Mesodermal cell (in vitro differentiated cells): ENCODE measurements around the gene SBSN.

ENCODE experiments used
- H3K27ac ChIP-seq: 2 replicates; pipeline ENCODE4 v1.7.0; 2013; ENCODE audit warnings: mild to moderate bottlenecking, low read depth, low read length, moderate library complexity; ENCODE audit not compliant: severe bottlenecking
- H3K36me3 ChIP-seq: 2 replicates; pipeline ENCODE4 v1.7.1; 2013; ENCODE audit warnings: mild to moderate bottlenecking, low read length, moderate library complexity; ENCODE audit not compliant: control insufficient read depth, insufficient read depth
- H3K4me1 ChIP-seq: one replicate; pipeline ENCODE4 v1.7.1; 2013; ENCODE audit warnings: mild to moderate bottlenecking, low read length; ENCODE audit not compliant: insufficient read depth, control insufficient read depth, poor library complexity, severe bottlenecking
- H3K4me3 ChIP-seq: 2 replicates; pipeline ENCODE4 v1.7.0; 2013; ENCODE audit warnings: low read length, control low read depth, mild to moderate bottlenecking; ENCODE audit not compliant: insufficient read depth, poor library complexity, severe bottlenecking; ENCODE audit errors: extremely low read depth
- H3K9me3 ChIP-seq: 2 replicates; pipeline ENCODE4 v1.7.1; 2013; ENCODE audit warnings: mild to moderate bottlenecking, low read length, moderate library complexity; ENCODE audit not compliant: control insufficient read depth
- WGBS, 2 experiments: methylation state at CpG; one replicate each; pipeline ENCODE4 v1.1.5; 2013; ENCODE audit warnings: missing lambda C conversion rate in 2 of 2; ENCODE audit not compliant: insufficient coverage in 2 of 2; 5-methylcytosine and 5-hydroxymethylcytosine counted together

Gene SBSN

GRCh38 chr19:35543280-35544109 lies 15.4 kb upstream of the SBSN start:
- WGBS, 2 experiments = 96 to 99% methylated on average over 8 to 14 of the region's 15 CpGs
- H3K4me3 ChIP-seq = no peak overlapping the region
- no peaks in the 10 kb centered on the region for H3K9me3 ChIP-seq
- peaks cover 7% of the 10 kb centered on the region for H3K4me1 ChIP-seq
- peaks cover 20% of the 10 kb centered on the region for H3K36me3 ChIP-seq
- H3K27ac ChIP-seq = no peak overlapping the region

- Histone ChIP-seq H3K36me3 (peaks cover 14% of the 10 kb centered on the region), H3K4me3 (no peak overlapping the region), H3K27ac (no peak overlapping the region), H3K4me1 (peaks cover 7% of the 10 kb centered on the region), H3K9me3 (no peaks in the 10 kb centered on the region)
- 94 to 100% methylated on average over 1 to 8 of the region's 11 CpGs for WGBS, 2 experiments
Observed at GRCh38 chr19:35542209-35542608, 14.1 kb upstream of the SBSN start.

- WGBS, 2 experiments = 90 to 91% methylated on average over 6 to 7 of the region's 7 CpGs
Observed at GRCh38 chr19:35540356-35540927, 12.3 kb upstream of the SBSN start.

DNA sequence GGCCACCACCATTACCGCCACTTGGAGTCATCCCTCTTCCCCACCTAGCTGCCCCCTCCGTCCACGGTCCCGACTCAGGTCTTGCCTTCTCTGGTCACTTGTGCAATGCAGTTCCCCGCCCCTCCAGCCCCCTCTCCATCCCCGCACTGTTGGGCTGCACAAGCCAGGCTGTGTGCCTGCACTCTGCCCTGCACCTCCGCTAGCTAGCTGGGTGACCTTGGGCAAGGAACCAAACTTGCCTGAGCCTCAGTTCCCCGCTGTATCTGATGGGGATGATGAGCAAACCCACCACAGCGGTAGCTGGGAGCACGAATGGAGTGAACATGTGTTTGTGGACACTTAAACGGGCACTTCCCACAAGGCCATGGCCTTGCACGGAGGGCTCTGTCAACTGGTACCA lies 11.7 kb upstream of the SBSN start:
- H3K9me3 ChIP-seq = no peaks in the 10 kb centered on the region
- H3K4me1 ChIP-seq = no peaks in the 10 kb centered on the region
- H3K4me3 ChIP-seq = no peak overlapping the region
- peaks cover 8% of the 10 kb centered on the region for H3K36me3 ChIP-seq
- 94 to 97% methylated on average over 10 to 12 of the region's 12 CpGs for WGBS, 2 experiments
- H3K27ac ChIP-seq = no peak overlapping the region

More at GRCh38 chr19:35540356-35540927, 12.3 kb upstream of the SBSN start:
- Histone ChIP-seq H3K9me3 (no peaks in the 10 kb centered on the region), H3K4me1 (no peaks in the 10 kb centered on the region), H3K4me3 (no peak overlapping the region), H3K27ac (no peak overlapping the region), H3K36me3 (peaks cover 8% of the 10 kb centered on the region)

DNA sequence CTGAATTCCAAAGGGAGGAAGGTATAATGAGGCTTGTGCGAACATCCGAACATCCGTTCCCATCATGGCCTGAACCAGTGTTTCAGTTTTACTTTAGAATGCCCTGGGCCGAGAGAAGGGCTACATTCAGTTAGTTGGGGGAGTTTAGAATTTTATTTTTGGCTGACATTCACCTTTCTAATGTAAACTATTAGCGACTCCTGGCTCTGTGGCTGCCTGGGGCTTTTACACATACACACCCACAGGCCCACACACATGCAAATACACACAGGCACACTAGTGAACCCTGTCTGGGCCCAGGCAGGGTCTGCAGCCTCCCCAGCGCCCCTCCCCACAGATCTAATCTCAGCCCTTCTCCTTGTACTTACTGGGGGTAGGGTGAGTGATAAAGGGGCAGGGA lies 11.2 kb upstream of the SBSN start:
- H3K9me3 ChIP-seq = no peaks in the 10 kb centered on the region
- no peaks in the 10 kb centered on the region for H3K4me1 ChIP-seq
- H3K27ac ChIP-seq = no peak overlapping the region
- peaks cover 8% of the 10 kb centered on the region for H3K36me3 ChIP-seq
- no peak overlapping the region for H3K4me3 ChIP-seq
- 81 to 100% methylated on average over 3 to 4 of the region's 6 CpGs for WGBS, 2 experiments

DNA sequence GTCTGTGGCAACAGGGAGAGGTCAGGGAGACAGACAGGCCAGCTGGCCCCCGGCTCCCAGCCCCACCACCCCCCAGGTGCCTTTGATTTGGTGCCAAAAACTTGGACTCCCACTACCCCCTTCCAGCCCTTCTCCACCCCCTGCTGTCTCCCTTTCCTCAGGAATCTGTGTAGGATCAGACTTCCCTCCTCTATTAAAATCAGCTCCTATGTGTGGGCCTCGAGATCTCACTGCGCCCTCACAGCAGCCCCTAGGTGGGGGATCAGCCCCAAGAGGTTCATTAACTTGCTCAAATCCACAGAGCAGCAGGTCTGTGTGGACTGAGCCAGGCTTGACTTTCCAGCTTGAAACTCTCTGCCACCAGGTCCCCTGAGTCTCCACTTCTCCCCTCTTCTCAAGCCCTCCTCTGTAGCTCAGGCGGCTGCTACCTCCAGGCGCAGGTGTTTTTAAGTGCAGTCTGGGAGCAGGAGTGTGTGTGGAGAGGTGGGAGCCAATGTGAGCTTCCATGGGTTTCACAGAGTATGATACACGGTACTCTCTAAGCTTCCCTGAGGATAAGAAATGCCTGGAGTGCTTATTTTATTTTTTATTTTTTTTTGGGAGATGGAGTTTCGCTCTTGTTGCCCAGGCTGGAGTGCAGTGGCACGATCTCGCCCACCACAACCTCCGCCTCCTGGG lies 6.8 kb upstream of the SBSN start:
- H3K4me3 ChIP-seq = no peak overlapping the region
- no peaks in the 10 kb centered on the region for H3K9me3 ChIP-seq
- no peaks in the 10 kb centered on the region for H3K4me1 ChIP-seq
- H3K27ac ChIP-seq = no peak overlapping the region
- H3K36me3 ChIP-seq = no peaks in the 10 kb centered on the region
- 85 to 94% methylated on average over 5 to 8 of the region's 10 CpGs for WGBS, 2 experiments

GRCh38 chr19:35533822-35534392 lies 5.8 kb upstream of the SBSN start:
- H3K4me1 ChIP-seq = no peaks in the 10 kb centered on the region
- H3K36me3 ChIP-seq = no peaks in the 10 kb centered on the region
- H3K4me3 ChIP-seq = no peak overlapping the region
- 85 to 86% methylated on average over 18 to 26 of the region's 30 CpGs for WGBS, 2 experiments
- no peaks in the 10 kb centered on the region for H3K9me3 ChIP-seq
- no peak overlapping the region for H3K27ac ChIP-seq

GRCh38 chr19:35533201-35533821 lies 5.2 kb upstream of the SBSN start, which contains the start of gene GAPDHS:
GAPDHS (plus strand) TSS chr19:35533456; CDS start chr19:35533528, 72 bp downstream.
- Histone ChIP-seq H3K4me1 (no peaks in the 10 kb centered on the region), H3K9me3 (no peaks in the 10 kb centered on the region), H3K27ac (no peak within 1 kb of the TSS), H3K36me3 (no peaks in the 10 kb centered on the region), H3K4me3 (no peak within 1 kb of the TSS)
- 89 to 95% methylated on average over 27 to 32 of the region's 39 CpGs for WGBS, 2 experiments

GRCh38 chr19:35531291-35531690 lies 3.2 kb upstream of the SBSN start:
- Histone ChIP-seq H3K4me3 (no peak overlapping the region), H3K4me1 (no peaks in the 10 kb centered on the region), H3K36me3 (no peaks in the 10 kb centered on the region), H3K9me3 (no peaks in the 10 kb centered on the region), H3K27ac (no peak overlapping the region)
- 32 to 57% methylated on average over 3 to 5 of the region's 6 CpGs for WGBS, 2 experiments
